B cell (primary cell): ENCODE measurements around the gene CEP44. TPM values are rescaled to one million over a fixed set of nuclear protein-coding genes. Genes with fewer than 3 reads are reported as not detected.

ENCODE experiments used
- ATAC-seq: fragments of 200-7000 bp; cut with Tn5 transposase; one replicate; pipeline ENCODE4 v1.10.0; 2021; ENCODE audit warnings: low read depth, mild to moderate bottlenecking, moderate number of reproducible peaks, moderate library complexity
- CTCF ChIA-PET: fragments of 350-600 bp; sonication (Branson Sonifier 250); formaldehyde crosslinking; loops from one replicate; lab custom pipeline; 2021; ENCODE audit warnings: antibody characterized with exemption, inconsistent platforms; lab: Charles Lee
- POLR2A ChIA-PET: fragments of 350-600 bp; sonication (Branson Sonifier 250); formaldehyde crosslinking; loops from one replicate; lab custom pipeline; 2021; ENCODE audit warnings: antibody characterized with exemption; lab: Charles Lee
- DNase-seq: peaks from one replicate; pipeline ENCODE4 v3.0.0; 2013
- H2AFZ ChIP-seq: 2 replicates; pipeline ENCODE4 v1.6.1; 2012; ENCODE audit warnings: mild to moderate bottlenecking, low read depth, low read length; ENCODE audit not compliant: insufficient read depth, poor library complexity, severe bottlenecking
- H3K27ac ChIP-seq, 2 donors: 1 replicate in 1 of 2; 2 replicates in 1 of 2; pipeline ENCODE4 v1.5.1; 2012 to 2013; ENCODE audit warnings: low read length in 2 of 2, mild to moderate bottlenecking in 2 of 2, moderate library complexity in 1 of 2
- H3K27me3 ChIP-seq, 4 experiments: fragments of 200-600 bp in 1 of 4; sonication (generic) in 1 of 4; replicated peaks in 1 of 4; 1 replicate in 2 of 4; 2 replicates in 2 of 4; pipeline versions ENCODE4 v1.6.1 to v1.7.0; 2013 to 2016; ENCODE audit warnings: low read length in 3 of 4, mild to moderate bottlenecking in 2 of 4, mixed read lengths in 1 of 4, moderate library complexity in 1 of 4; ENCODE audit not compliant: insufficient read depth in 4 of 4, control insufficient read depth in 3 of 4; ENCODE audit errors: control extremely low read depth in 1 of 4
- H3K36me3 ChIP-seq, 2 experiments: replicated peaks in 1 of 2; 1 replicate in 1 of 2; 2 replicates in 1 of 2; pipeline versions ENCODE4 v1.6.1 to v1.7.1; 2013; ENCODE audit warnings: low read length in 1 of 2; ENCODE audit not compliant: insufficient read depth in 2 of 2, control insufficient read depth in 1 of 2; ENCODE audit errors: control extremely low read depth in 1 of 2, extremely low read depth in 1 of 2
- H3K4me1 ChIP-seq, 2 donors: fragments of 200-600 bp in 1 of 2; sonication (generic) in 1 of 2; 1 replicate in 1 of 2; 2 replicates in 1 of 2; pipeline versions ENCODE4 v1.5.1 to v1.6.1; 2013 to 2017; ENCODE audit warnings: low read length in 2 of 2; ENCODE audit not compliant: control insufficient read depth in 2 of 2, insufficient read depth in 2 of 2
- H3K4me2 ChIP-seq: replicated peaks from 2 replicates; pipeline ENCODE3; 2012; ENCODE audit warnings: mild to moderate bottlenecking, low read depth, low read length; ENCODE audit not compliant: poor library complexity, severe bottlenecking
- H3K4me3 ChIP-seq, 5 experiments: fragments of 200-600 bp in 1 of 5; sonication (generic) in 1 of 5; 1 replicate in 3 of 5; 2 replicates in 2 of 5; pipeline versions ENCODE4 v1.5.1 to v1.7.0; 2011 to 2016; ENCODE audit warnings: low read length in 4 of 5, mild to moderate bottlenecking in 4 of 5, low read depth in 2 of 5, control low read depth in 1 of 5, moderate library complexity in 1 of 5; ENCODE audit not compliant: insufficient read depth in 1 of 5; ENCODE audit errors: control extremely low read depth in 1 of 5, extremely low read depth in 1 of 5
- H3K79me2 ChIP-seq: fragments of 200-600 bp; sonication (generic); one replicate; pipeline ENCODE4 v1.6.0; 2016; ENCODE audit warnings: low read length; ENCODE audit not compliant: control insufficient read depth, insufficient read depth
- H3K9ac ChIP-seq: fragments of 200-600 bp; sonication (generic); 2 replicates; pipeline ENCODE4 v1.6.1; 2017; ENCODE audit warnings: mild to moderate bottlenecking, low read length, moderate library complexity
- H3K9me3 ChIP-seq, 3 donors: one replicate each; pipeline versions ENCODE4 v1.6.1 to v1.7.1; 2013; ENCODE audit warnings: low read length in 2 of 3; ENCODE audit not compliant: control insufficient read depth in 2 of 3, insufficient read depth in 1 of 3; ENCODE audit errors: control extremely low read depth in 1 of 3
- H4K20me1 ChIP-seq: 2 replicates; pipeline ENCODE4 v1.6.0; 2012; ENCODE audit warnings: mild to moderate bottlenecking, low read length; ENCODE audit not compliant: insufficient read depth, control insufficient read depth, poor library complexity, severe bottlenecking
- H3K27ac Mint-ChIP-seq: one replicate; pipeline ENCODE4 v1.8.0; 2021; ENCODE audit warnings: mixed read lengths
- H3K27me3 Mint-ChIP-seq: one replicate; pipeline ENCODE4 v1.8.0; 2021; ENCODE audit warnings: mixed read lengths
- H3K4me1 Mint-ChIP-seq: one replicate; pipeline ENCODE4 v1.8.0; 2021; ENCODE audit warnings: mixed read lengths
- H3K4me3 Mint-ChIP-seq: one replicate; pipeline ENCODE4 v1.8.0; 2021; ENCODE audit warnings: mixed read lengths
- H3K9me3 Mint-ChIP-seq: one replicate; pipeline ENCODE4 v1.8.0; 2022; ENCODE audit warnings: mixed read lengths; ENCODE audit not compliant: insufficient read depth
- EZH2 ChIP-seq: IDR thresholded peaks from 2 replicates; pipeline ENCODE4 v1.6.1; 2012; ENCODE audit warnings: borderline replicate concordance, low read depth, mild to moderate bottlenecking, moderate library complexity, low read length; ENCODE audit not compliant: insufficient read depth, poor library complexity, severe bottlenecking
- WGBS: methylation state at CpG from one replicate; pipeline ENCODE4 v1.1.5; 2013; ENCODE audit warnings: missing lambda C conversion rate; ENCODE audit not compliant: insufficient coverage; 5-methylcytosine and 5-hydroxymethylcytosine counted together
- intact Hi-C: fragments of 100-400 bp; cut with micrococcal nuclease; formaldehyde crosslinking; loops from one replicate; pipeline ENCODE4 v1.10.0; 2022
- polyA plus RNA-seq: library from polyadenylated mRNA; depleted of rRNA; stranded (reverse); fragments of >200 nt; gene quantifications from 2 replicates; pipeline ENCODE4 v1.2.3, GENCODE V29; 2012
- total RNA-seq, 2 donors: library from RNA; stranded (reverse); fragments of 120-200 nt in 1 of 2; gene quantifications; 1 replicate in 1 of 2; 2 replicates in 1 of 2; pipeline versions ENCODE4 v1.2.3 to v1.2.4, GENCODE V29; 2013 to 2022
- TF ChIP-seq, protein P1 (sequence below): fragments of 200-600 bp; IDR thresholded peaks from one replicate; pipeline ENCODE4 v1.8.0; 2022; ENCODE audit warnings: antibody characterized with exemption, mild to moderate bottlenecking

Gene CEP44
- total and polyA plus RNA-seq, 2 donors (not counting 1 experiment from before 2014, with no cell fraction given) = 3.5 to 25.2 TPM

GRCh38 chr4:174373821-174374220 is 90.1 kb downstream of the CEP44 start:
- no peaks in the 10 kb centered on the region for H3K4me1 Mint-ChIP-seq
- intact Hi-C loops = no loop called here
- no peaks in the 10 kb centered on the region for H3K4me1 ChIP-seq
- no peaks in the 10 kb centered on the region for H3K27me3 ChIP-seq
- no peak overlapping the region for H3K27ac Mint-ChIP-seq
- no peak for ATAC-seq
- no CpG with 5 or more reads among the region's 1 CpG for WGBS
- no peak overlapping the region for H3K9ac ChIP-seq
- ChIA-PET CTCF (no interaction called here), POLR2A (no interaction called here)
- H4K20me1 ChIP-seq = no peaks in the 10 kb centered on the region
- no peak for DNase-seq
- H3K27me3 Mint-ChIP-seq = peaks cover 10% of the 10 kb centered on the region
- no peaks in the 10 kb centered on the region for H3K9me3 ChIP-seq
- no peaks in the 10 kb centered on the region for H3K79me2 ChIP-seq
- no peak overlapping the region for H3K4me3 ChIP-seq
- H3K4me2 ChIP-seq = no peak overlapping the region
- H3K9me3 Mint-ChIP-seq = no peaks in the 10 kb centered on the region
- H3K36me3 ChIP-seq = no peaks in the 10 kb centered on the region
- H3K27ac ChIP-seq = no peak overlapping the region
- no peak overlapping the region for H3K4me3 Mint-ChIP-seq
- no peak for TF ChIP-seq EZH2
- TF ChIP-seq, protein P1, sequence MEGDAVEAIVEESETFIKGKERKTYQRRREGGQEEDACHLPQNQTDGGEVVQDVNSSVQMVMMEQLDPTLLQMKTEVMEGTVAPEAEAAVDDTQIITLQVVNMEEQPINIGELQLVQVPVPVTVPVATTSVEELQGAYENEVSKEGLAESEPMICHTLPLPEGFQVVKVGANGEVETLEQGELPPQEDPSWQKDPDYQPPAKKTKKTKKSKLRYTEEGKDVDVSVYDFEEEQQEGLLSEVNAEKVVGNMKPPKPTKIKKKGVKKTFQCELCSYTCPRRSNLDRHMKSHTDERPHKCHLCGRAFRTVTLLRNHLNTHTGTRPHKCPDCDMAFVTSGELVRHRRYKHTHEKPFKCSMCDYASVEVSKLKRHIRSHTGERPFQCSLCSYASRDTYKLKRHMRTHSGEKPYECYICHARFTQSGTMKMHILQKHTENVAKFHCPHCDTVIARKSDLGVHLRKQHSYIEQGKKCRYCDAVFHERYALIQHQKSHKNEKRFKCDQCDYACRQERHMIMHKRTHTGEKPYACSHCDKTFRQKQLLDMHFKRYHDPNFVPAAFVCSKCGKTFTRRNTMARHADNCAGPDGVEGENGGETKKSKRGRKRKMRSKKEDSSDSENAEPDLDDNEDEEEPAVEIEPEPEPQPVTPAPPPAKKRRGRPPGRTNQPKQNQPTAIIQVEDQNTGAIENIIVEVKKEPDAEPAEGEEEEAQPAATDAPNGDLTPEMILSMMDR = no peak
- H2AFZ ChIP-seq = no peak overlapping the region

DNA sequence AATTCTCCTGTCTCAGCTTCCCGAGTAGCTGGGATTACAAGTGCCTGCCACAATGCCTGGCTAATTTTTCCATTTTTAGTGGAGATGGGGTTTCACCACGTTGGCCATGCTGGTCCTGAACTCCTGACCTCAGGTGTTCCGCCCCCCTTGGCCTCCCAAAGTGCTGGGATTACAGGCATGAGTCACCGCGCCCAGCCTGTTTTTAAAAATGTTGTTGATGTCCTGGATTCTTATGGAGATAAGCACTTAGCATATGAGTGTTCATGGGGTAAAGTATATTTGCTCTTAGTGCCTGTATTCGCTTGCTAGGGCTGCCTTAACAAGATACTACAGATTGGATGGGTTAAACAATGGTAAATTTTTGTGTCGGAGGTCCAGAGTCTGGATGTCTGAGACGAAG is 91.7 kb downstream of the CEP44 start:
- Histone ChIP-seq H3K4me2 (no peak overlapping the region), H3K79me2 (no peaks in the 10 kb centered on the region), H2AFZ (no peak overlapping the region), H3K9ac (no peak overlapping the region), H4K20me1 (no peaks in the 10 kb centered on the region), H3K36me3 (no peaks in the 10 kb centered on the region), H3K4me3 (no peak overlapping the region), H3K4me1 (no peaks in the 10 kb centered on the region), H3K9me3 (no peaks in the 10 kb centered on the region), H3K27me3 (no peaks in the 10 kb centered on the region), H3K27ac (no peak overlapping the region)
- WGBS = 77% methylated on average over 6 of the region's 8 CpGs
- TF ChIP-seq, protein P1 = no peak
- no peak for TF ChIP-seq EZH2
- no peak for DNase-seq
- POLR2A ChIA-PET = no interaction called here
- Mint-ChIP-seq H3K9me3 (no peaks in the 10 kb centered on the region), H3K4me1 (no peaks in the 10 kb centered on the region), H3K27me3 (peaks cover 11% of the 10 kb centered on the region), H3K4me3 (no peak overlapping the region), H3K27ac (no peak overlapping the region)
- ATAC-seq = no peak
- intact Hi-C loops = no loop called here
- CTCF ChIA-PET = no interaction called here
